ENCODE results near the gene KNDC1.

The KNDC1 gene

DNA sequence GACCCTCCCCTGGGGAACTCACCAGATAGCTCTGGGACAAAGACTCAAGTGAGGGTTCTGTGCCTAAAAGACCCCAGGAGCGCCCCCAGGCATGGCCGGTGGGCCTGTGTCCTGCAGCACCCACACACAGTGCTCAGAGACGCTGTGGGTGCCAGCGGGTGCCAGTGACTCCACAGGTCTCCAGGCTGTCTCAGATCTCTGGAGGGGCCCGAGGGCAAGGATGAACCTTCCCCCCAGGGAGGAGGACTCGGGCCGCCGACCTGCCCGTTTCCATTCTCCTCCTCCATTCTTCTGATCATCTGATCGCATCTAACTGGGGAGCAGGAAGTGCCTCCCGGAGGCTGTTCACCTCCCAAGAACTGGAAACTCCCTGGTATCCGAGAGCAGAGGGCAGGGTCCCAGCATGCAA is 115.7 kb downstream of the KNDC1 start:
- Histone ChIP-seq H3K9me3 (ENCODE audit: control insufficient read depth, insufficient read depth, low read depth, low read length) (no peaks in the 10 kb centered on the region), H3K4me1 (ENCODE audit: control insufficient read depth, insufficient read depth, low read length) (no peaks in the 10 kb centered on the region), H3K27ac (ENCODE audit: extremely low read depth, low read depth, low read length) (no peak overlapping the region), H3K36me3 (ENCODE audit: control insufficient read depth in 2 of 2, insufficient read depth in 1 of 2, low read length in 2 of 2) (peaks cover 0 to 21% of the 10 kb centered on the region in 2 experiments; a peak in 1 of 3 replicates), H3K4me3 (ENCODE audit: low read depth, low read length) (no peak overlapping the region)
- ChIA-PET POLR2A (no interaction called here), CTCF (no interaction called here)
- TF ChIP-seq ZNF112 (tag by site-specific recombination; IDR thresholded peaks at IDR 0.05) (no peak), TCF7L2 (IDR thresholded peaks at IDR 0.05; ENCODE audit: borderline replicate concordance, low read depth, low read length) (no peak), YY2 (tag by site-specific recombination; IDR thresholded peaks at IDR 0.05) (no peak), SP3 (tag by site-specific recombination; IDR thresholded peaks at IDR 0.05) (no peak), ZNF311 (tag by site-specific recombination; IDR thresholded peaks at IDR 0.05; ENCODE audit: borderline replicate concordance) (no peak)
- TF ChIP-seq, protein P1, sequence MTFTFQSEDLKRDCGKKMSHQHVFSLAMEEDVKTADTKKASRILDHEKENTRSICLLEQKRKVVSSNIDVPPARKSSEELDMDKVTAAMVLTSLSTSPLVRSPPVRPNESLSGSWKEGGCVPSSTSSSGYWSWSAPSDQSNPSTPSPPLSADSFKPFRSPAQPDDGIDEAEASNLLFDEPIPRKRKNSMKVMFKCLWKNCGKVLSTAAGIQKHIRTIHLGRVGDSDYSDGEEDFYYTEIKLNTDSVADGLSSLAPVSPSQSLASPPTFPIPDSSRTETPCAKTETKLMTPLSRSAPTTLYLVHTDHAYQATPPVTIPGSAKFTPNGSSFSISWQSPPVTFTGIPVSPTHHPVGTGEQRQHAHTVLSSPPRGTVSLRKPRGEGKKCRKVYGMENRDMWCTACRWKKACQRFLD (tag by site-specific recombination; IDR thresholded peaks at IDR 0.05) = no peak
